Measurements from ENCODE around the gene ANK2.
"Not testable (repeated sequence)": the region's sequence is repeated elsewhere in the genome, so short reads cannot be mapped to it uniquely, and the experiment has no call there.

ANK2 gene

DNA sequence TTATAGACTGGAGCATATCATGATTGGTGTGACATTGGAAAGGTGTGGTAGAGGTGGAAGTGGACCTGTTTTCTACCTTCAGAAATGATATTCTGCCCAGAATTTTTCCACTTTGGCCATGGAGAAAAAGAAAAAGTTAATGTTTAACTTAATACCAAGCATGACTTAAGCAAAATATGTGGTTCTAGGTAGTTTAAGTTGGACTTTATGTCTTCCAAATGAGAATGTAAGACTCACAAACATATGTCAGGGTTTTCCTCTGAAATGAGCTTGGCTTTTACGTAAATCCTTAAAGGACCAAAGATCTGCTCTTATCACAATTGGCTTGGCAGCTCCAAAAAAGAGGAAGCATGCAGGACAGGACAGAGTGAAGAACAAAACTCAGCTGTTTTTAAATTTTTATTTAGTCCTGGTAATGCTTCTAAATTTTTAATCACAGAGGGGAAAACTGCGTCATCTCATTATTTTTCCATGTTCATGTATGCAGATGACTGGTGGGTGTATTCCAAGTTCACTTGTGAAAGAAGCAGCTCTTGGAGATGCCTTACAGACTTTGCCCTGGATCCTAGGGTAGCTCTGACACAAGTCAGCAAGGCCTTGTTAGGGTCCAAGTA is 98.2 kb downstream of the ANK2 start:
- no peak for DNase-seq (ENCODE audit: low spot score)

DNA sequence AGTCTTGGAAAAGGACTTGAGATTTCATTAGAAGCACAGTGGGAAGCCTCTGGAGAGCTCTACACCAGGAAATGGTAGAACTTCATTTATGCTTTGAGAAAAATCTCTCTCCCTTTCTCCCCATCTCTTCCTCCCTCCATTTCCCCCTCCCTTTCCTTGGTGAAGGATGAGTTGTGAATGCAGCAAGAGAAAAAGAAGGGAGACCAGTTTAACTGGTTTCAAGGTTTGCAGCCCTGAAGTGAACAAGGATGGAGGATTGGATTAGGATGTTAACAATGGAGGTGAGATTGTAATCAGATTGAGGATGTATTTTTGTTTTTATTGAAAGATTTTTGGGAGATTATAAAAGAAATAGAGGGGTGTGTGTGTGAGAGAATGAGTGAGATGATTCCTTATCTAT is 99.5 kb downstream of the ANK2 start:
- no peak for FAIRE-seq
- DNase-seq (ENCODE audit: low spot score) = no peak

More for the DNA sequence above, 98.2 kb downstream of the ANK2 start:
- no peak for FAIRE-seq

DNA sequence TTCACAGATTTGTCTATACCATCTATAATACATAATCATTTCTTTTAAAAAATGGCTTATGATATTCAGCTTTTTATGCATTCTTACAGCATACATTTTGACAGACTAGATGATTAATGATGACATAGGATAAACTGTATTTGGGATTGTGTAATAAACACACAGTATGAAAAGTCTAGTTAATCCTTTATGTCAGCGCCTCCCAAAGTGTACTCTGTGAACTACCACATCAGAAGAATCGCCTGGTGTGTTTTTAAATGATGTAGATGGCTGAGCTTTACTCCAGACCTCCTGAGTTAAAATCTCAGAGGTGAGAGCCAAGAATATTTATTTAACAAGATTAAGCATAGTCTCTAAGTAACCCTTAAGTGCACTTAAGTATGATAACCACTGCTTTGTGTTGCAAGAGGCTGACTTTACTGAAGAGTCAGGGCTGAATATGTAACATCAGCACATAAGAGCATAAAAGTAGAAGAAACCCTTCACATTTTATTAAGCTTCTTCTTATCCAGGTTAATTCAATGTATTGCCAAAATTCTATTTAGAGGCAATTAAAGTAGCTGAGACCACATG is 104.2 kb downstream of the ANK2 start:
- DNase-seq (ENCODE audit: low spot score) (no peak), FAIRE-seq (no peak)

DNA sequence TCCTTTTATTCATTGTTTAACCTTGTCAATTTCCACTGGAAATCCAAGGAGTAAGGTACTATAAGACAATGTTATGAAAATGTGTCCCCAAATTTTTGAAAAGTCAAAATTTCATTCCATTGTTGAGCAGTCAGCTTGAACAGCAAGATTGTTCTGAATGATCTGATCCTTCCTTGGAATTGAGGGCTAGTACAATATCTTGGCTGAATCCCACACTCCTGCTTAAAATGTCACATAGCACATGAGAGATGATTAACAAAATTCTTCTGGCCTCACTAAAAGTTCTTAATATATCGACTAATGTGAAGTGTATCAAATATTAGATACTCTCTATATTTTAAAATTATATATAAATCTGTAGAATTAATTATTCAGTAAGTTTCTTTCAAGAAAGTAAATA is 104.8 kb downstream of the ANK2 start:
- DNase-seq (ENCODE audit: low spot score) = no peak
- no peak for FAIRE-seq

DNA sequence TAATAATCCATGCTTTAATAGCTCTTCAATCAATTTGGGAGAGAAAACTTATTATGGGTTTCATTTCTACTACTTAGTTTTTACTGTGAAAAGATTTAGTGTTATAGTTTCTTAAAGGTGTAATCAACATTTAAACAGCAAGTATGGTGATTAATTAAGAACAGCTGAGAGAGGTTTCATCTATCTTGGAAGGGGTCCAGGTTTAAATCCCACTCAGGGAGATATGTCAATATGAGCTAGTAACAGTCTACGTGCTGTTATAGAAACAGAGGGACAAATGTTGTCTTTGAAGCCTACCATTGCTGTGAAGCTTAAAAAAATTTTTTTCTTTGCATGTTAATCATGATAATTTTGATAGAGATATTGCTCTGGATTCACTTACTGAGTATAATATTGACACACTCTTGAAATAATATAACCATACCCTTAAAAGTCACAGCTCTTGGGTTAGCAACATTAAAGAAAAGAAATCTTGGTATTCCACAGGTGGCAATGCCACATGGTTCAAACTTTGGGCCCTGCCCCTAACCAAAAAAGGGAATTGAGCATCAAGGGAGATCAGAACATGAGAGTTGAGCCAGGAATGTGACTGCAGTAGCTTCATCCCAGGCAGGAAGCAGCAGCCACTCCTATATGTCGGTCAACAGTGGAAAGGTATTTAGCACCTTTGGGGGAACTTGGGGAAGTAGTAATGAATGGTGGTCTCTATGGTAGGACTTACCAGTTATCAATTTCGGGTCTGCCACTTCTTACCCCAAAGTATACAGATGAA is 107.8 kb downstream of the ANK2 start:
- FAIRE-seq (no peak), DNase-seq (ENCODE audit: low spot score) (no peak)

DNA sequence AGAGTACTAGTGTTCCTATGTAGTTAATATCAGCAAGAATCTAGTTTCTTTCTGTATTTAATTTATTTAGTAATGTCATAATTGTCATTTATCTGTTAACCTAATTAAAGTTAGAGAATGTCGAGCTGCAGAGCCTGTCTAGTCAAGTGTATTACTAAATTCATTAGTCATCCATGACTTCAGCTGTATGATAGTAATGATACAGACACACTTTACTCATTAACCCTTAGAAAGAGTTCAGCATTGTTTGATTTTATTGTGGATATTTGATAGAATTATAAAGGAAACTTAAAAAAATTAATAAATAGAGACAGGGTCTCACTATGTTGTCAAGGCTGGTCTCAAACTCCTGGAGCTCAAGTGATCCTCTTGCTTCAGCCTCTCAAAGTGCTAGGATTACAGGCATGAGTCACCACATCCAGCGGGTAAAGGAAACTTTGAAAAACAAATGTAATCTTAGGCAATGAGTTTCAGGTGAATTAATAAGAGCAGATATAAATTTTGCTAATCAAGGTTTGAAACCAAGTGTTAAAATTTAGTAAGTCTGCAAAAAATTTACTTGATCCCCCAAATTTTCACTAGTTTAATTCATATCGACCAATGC is 110.6 kb downstream of the ANK2 start:
- FAIRE-seq (no peak), DNase-seq (ENCODE audit: low spot score) (no peak)

DNA sequence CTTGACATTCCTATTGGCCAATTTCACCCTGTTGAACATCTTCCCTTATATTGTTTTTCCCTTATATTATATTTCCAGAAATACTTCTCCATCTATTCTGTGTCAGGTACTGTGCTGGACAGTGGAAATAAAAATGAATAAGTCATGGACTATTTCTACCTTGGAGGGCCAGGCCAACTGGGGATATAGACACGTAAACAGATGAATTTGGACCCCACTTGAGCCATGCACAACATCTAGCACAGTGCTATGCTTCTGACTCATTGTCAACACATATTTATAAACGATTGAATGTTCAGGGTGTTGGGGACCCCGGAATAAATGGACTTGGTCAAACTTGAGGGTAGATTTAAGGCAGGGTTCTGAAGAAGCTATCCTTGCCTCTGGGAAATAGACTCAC is 111.1 kb downstream of the ANK2 start:
- no peak for DNase-seq (ENCODE audit: low spot score)
- no peak for FAIRE-seq

DNA sequence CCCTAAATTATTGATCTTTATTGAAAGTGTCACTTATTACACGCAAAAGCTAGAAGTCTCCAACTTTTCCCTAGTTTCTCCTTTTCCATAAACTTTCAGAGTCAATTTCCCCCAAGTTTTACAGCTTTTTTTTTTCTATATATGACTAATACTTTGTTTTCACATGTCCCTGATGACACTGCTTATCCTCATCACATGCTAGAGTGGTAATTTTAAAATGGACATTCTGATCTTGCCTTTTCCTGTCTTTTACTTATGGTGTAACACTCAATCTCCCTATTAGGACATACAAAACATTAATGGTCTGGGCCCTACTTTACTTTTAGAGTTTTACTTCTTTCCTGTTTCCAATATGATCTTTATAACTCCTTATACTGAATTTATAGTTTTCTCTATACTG is 112.6 kb downstream of the ANK2 start:
- DNase-seq (ENCODE audit: low spot score) (no peak), FAIRE-seq (no peak)

DNA sequence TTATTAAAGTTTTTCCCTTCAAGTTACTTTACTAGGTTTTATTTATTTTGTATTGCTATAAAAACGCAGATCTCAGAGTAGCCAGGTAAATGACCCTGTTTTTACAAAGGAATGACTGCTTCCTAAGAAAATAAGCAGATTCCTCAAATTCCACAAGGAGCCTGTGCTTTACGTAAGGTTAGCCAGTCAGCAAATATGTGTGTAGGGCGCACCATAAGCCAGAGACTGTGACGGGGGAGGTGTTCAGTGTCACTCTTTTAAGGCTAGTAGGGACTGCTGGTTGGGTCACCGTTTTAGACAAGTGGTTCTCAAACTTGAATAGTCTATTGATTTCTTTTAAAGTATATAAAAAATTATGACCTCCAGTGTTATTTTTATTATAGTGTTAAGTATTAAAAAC is 119.9 kb downstream of the ANK2 start:
- peak; percentile 76 for FAIRE-seq
- DNase-seq (ENCODE audit: low spot score) = peak; percentile 66

DNA sequence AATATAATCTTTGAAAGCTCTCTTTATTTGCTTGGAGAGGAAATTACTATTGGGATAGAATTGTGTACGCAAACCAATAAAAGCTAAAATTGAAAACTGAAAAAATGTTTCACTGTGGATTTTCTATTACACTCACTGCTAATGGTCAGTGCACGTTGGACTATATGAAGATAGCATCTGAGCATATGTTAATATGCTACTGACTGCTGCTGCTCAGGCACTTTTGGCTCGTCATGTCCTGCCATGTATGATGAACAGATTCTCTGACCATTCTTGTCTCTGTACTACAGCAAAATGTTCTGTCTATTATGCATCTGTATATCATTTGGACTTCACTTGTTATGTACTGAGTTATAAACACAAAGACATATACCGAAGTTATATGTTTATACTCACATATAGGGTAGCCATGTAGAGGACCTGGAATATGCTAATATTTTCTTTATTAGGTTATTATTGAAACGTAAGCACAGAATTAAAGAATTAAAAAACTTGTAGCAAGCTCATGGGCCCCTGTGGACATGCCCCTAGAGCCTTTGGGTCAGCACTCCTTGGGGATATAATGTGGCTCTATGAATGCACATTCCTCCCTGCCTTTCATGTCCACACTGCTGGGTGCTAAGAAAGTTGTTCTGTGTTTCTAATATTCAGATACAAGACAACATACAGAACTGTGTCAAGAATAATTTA is 120.8 kb downstream of the ANK2 start:
- FAIRE-seq = no peak
- DNase-seq (ENCODE audit: low spot score) = no peak

DNA sequence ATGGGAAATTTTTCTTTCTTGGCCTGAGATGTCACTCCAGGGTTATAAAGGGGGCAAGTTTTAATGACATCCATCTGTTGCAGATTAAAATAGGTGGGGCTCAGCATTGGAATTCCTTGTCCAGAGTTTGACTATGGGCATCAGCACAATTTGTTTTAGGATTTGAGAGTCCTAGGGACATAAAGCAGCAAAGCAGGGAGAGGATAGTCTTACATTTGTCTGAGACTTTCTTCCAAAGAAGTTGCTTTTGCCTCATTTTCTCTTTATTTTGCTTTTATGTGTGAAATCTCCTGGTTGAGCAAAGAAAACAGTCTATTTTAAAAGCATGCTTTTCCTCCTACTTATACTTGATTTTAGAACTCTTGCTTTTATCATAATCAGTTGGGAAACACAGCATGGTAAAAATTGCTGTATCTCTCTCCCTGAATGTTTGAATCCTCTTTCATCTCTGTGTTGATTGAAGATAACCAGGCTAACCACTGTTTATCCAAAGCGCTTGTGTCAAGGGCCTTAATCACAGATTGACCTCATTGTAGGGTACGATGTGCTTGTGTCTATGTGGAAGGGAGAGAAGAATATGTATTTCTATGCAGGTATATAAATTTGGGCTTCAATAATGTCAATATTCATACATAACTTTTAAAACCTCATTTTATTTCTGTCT is 121.5 kb downstream of the ANK2 start:
- DNase-seq (ENCODE audit: low spot score) (no peak), FAIRE-seq (no peak)

DNA sequence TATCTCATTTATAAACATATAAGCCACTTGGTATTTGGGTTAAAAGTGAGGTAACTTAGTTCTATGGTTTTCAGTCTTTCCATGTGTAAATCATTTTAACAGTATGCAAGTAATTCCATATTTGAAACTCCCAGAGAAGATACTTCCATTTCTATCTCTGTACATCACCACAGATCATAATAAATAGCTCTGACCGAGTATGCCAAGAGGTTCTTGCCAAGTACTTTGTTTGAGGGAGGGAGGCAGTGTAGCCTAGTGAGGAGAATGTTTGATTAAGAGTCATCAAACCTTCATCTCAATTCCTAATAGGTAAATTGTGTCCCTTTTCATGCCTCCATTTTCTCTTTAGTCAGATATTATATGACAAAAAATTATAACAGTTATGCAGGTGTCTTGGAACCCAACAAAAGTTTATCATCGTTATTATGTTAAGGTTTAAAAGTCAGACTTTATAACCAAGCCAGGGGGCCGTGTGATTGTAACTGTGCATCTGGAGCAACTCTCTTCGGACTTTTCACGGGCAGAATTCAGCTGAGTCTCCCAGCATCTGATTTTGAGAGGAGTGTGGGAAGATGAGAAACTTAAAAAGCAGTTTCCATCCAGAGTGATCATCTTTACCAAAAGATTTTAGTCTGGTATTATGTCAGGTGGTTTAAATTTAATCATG is 123.8 kb downstream of the ANK2 start:
- no peak for DNase-seq (ENCODE audit: low spot score)
- no peak for FAIRE-seq

DNA sequence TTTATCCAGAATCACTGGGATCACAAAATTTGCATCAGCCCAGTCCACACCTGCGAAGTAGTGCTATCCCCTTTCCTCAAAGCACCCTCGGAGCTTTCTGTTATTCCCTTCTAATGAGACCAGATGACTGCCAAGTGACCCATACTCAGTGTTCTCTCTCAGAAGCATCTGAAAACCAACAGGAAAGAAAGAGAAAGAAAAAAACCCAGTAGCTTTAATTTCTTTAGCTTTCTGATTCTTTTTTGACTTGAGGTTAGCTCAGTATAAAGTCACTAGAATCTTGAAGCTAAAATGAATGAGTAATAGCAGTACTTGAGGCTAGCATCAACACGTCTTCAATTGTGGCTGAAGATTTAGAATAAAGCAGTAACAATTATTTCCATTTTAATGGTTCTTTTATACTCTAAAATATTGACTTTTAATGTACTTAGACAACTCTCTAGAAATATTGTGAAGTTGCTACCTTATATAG is 124.4 kb downstream of the ANK2 start:
- FAIRE-seq (no peak), DNase-seq (ENCODE audit: low spot score) (no peak)

DNA sequence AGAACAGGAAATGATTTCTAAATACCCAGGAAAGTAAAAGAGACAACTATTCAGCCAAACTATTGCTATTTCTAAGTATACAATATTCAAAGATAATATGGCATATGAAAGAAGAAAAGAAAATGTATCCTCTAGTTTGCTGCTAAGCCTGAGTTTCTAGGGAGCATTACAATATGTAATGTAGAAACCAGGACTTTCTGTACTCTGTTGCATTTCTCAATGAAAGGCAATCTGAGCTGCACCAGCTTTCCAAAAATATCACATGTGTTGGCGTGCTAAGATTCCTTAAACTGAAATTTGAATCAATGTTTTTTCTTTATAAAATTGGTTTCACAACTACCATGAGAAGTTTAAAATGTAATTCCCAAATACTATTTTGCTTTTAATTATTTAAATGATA is 129.6 kb downstream of the ANK2 start:
- DNase-seq (ENCODE audit: low spot score) = no peak
- no peak for FAIRE-seq

DNA sequence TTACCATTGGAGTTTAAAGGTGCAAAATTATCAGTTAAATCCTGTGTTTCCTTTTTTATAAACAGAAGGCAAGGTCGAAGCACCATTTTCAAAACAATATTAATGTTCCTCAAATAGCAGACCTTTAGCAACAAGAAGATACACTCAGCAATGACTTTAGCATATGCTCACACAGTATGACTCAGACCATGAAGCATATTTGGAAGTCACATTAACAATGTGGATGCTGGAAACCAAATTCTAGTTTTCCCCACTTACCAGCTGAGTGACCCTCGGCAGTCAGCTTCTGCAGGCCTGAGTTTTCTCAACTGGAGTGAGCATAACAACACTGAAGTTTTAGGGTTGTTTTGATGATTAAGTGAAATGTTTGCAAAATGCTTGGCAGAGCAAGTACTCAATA is 130.5 kb downstream of the ANK2 start:
- DNase-seq (ENCODE audit: low spot score) (no peak), FAIRE-seq (no peak)

DNA sequence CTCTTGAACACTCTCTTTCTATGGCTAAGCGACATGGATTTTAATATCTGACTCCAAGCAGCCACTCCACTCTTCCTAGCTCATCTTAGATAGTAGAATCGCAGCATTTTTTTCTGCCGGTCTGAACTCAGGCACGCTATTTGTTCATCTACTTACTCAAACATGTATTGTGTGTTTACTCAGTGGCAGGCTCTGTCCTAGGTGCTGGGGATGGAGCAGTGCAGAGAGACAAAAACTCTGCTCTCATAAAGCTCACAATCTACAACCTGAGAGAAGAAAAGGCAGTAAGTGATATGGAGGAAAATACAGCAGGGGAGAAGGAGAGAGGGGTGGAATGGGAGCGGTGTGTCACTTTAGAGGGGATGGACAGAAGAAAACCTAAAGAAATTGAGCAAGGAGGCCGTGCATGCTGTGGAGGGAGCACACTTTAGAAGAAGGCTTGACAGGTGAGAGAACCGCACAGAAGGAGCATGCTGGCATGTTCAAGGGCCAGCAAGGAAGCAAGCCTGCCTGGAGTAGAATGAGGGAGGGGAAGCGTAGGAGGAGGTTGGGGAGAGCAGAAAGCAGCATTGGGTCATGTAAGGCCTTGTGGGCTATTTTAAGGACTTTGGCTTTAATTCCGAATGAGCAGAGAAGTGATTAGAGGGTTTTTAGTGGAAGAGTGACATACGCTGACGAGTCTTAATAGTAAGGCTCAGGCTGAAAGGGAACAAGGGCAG is 132.0 kb downstream of the ANK2 start:
- no peak for FAIRE-seq
- DNase-seq (ENCODE audit: low spot score) = no peak

DNA sequence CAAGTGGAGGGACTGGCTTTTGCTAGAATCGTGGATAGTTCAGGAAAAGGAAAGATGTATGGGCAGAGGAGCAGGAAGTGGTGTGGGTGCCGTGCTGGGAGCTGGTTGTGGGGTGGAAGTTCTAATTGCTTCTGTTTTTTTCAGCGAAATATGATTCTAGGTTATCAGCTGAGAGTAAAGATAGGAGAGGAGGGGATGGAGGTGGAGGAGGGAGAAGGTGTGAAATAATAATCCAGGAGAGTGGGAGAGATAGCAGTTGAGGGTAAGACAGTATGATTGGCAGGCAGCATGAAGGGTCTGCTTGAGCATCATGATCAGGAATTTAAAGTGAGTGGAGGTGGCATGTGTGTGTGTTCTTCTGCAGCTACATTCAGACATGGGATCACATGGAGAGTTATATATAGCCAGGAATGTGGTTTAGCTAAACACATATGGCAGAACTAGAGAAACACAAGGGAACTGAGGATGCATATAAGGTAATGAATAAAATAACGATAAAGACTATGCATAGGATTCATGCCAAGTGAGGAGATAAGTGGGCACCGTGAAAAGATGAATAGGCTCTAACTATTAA is 133.7 kb downstream of the ANK2 start:
- DNase-seq (ENCODE audit: low spot score) (no peak), FAIRE-seq (no peak)

DNA sequence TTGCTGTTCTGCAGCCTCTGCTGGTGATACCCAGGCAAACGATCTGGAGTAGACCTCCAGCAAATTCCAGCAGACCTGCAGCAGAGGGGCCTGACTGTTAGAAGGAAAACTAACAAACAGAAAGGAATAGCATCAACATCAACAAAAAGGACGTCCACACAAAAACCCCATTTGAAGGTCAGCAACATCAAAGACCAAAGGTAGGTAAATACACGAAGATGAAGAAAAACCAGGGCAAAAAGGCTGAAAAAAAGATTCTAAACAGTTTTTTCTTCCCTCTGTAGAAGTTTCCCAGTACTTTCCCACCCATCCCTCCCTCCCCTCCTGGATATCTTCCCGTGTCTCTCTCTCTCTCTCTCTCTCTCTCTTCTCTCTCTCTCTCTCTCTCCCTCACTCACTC is 136.8 kb downstream of the ANK2 start:
- not testable (repeated sequence) for FAIRE-seq; DNase-seq (ENCODE audit: low spot score)

DNA sequence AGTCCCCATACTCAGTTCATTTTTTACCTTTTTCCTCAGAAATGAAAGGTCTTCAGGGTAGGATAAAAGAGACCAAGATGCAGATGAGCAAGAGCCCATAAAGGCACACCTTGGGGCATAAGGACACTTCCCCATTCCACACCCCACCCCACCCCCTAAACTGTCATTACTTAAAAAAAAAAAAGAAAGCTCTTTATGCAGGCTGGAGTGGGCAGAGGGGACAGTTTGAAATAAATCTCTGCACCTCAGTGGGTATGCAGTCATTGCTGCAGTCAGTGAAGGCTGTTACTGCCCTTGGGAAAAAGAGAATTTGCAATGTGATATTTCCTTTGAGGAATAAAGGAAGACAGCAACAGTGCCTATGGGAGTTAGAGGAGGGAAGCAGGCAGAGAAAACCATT is 137.5 kb downstream of the ANK2 start:
- DNase-seq (ENCODE audit: low spot score) (no peak), FAIRE-seq (no peak)

DNA sequence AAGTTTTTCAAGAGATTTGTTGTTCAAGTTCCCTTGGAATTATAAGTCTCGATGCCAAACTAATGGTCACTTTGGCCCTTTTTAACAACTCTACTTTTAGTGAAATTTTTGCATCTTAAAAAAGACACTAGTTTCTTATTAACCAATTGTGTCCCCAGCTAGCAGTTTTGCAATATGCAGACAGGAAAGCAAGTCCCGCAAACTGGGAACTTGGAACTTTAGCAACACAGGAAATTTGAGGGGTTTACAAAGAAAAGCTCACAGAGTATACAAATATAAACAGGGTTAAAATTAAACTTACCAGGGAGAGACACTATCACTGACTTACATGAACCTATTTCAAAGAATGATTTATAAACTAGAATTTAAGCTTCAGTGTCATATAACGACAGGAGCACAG is 137.9 kb downstream of the ANK2 start:
- no peak for DNase-seq (ENCODE audit: low spot score)
- no peak for FAIRE-seq

All from urothelium cell line (cell line).